Measurements from ENCODE around the gene CDH12. TPM values are rescaled to one million over a fixed set of nuclear protein-coding genes. Genes with fewer than 3 reads are reported as not detected.

The CDH12 gene
- polyA plus RNA-seq, 2 of the 4 experiments (the other 2 are of a cell fraction): 0.04 TPM; not detected in 1

DNA sequence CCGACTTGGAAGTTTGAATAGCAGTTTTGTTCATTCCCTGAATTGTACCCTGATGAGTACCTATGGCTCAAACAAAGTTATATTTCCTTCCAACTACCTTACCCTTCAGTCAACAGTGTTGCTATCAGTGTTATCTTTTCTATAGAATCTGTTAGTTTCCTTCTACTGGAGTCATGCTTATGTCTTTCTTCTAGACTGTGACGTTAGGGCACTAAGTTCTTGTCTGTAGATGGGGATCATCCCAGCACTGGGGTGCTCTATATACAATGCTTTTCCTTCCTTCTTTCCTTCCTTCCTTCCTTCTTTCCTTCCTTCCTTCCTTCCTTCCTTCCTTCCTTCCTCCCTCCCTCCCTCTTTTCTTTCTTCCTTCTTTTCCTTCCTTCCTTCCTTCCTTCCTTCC lies 973.0 kb downstream of the CDH12 start:
- WGBS (ENCODE audit: missing lambda C conversion rate): 5% methylated on average over 2 of the region's 2 CpGs
- TF ChIP-seq ZC3H11A (IDR thresholded peaks at IDR 0.05) (no peak), RAD21 (conservative IDR thresholded peaks at IDR 0.05 in 1 of 2, IDR thresholded peaks at IDR 0.05 in 1 of 2) (no peak), MYC (IDR thresholded peaks at IDR 0.05; ENCODE audit: borderline replicate concordance, low read length) (no peak), HOXB5 (CRISPR knock-in tag; IDR thresholded peaks at IDR 0.05) (no peak)
- TF ChIP-seq, protein P1, sequence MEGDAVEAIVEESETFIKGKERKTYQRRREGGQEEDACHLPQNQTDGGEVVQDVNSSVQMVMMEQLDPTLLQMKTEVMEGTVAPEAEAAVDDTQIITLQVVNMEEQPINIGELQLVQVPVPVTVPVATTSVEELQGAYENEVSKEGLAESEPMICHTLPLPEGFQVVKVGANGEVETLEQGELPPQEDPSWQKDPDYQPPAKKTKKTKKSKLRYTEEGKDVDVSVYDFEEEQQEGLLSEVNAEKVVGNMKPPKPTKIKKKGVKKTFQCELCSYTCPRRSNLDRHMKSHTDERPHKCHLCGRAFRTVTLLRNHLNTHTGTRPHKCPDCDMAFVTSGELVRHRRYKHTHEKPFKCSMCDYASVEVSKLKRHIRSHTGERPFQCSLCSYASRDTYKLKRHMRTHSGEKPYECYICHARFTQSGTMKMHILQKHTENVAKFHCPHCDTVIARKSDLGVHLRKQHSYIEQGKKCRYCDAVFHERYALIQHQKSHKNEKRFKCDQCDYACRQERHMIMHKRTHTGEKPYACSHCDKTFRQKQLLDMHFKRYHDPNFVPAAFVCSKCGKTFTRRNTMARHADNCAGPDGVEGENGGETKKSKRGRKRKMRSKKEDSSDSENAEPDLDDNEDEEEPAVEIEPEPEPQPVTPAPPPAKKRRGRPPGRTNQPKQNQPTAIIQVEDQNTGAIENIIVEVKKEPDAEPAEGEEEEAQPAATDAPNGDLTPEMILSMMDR (IDR thresholded peaks at IDR 0.05): no peak
- TF ChIP-seq, protein P2, sequence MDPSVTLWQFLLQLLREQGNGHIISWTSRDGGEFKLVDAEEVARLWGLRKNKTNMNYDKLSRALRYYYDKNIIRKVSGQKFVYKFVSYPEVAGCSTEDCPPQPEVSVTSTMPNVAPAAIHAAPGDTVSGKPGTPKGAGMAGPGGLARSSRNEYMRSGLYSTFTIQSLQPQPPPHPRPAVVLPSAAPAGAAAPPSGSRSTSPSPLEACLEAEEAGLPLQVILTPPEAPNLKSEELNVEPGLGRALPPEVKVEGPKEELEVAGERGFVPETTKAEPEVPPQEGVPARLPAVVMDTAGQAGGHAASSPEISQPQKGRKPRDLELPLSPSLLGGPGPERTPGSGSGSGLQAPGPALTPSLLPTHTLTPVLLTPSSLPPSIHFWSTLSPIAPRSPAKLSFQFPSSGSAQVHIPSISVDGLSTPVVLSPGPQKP (IDR thresholded peaks at IDR 0.05; ENCODE audit: low read depth, low read length): no peak
- DNase-seq (ENCODE audit: low read depth in 1 of 2, low spot score in 1 of 2): no peak
- no peaks in the 10 kb centered on the region for H3K9me3 ChIP-seq
- POLR2A ChIA-PET: no interaction called here
- H3K27ac ChIP-seq: no peak overlapping the region
- CTCF ChIA-PET: no interaction called here
- no peaks in the 10 kb centered on the region for H3K4me1 ChIP-seq
- no peak for ATAC-seq
- no peak for FAIRE-seq
- H3K4me2 ChIP-seq: no peak overlapping the region
- no peak overlapping the region for H3K4me3 ChIP-seq

DNA sequence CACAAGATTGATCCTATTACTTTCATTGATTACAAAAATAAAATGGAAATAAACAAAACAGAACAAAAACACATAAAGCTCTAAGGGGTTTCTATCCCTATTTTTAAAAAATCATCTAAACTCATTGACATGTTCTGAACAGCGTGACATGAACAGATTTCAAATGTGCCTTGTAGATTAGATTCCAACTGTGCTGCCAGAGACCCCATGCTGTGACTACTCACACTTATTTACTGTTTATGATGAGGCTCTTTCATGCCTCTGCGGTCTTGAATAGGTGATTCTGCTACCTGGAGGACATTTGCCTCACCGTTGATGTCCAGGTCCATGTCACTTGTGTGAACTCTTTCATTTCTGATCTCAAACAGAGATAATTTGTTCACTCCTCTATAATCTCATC lies 990.2 kb downstream of the CDH12 start:
- FAIRE-seq: no peak
- CTCF ChIA-PET: no interaction called here
- no peak for TF ChIP-seq FOXS1 (CRISPR knock-in tag; IDR thresholded peaks at IDR 0.05)
- TF ChIP-seq RFX5 (IDR thresholded peaks at IDR 0.05): no peak
- no peak for TF ChIP-seq EHF (CRISPR knock-in tag; IDR thresholded peaks at IDR 0.05)
- TF ChIP-seq JUN (IDR thresholded peaks at IDR 0.05): no peak
- no peak for TF ChIP-seq HOXB13 (CRISPR knock-in tag; IDR thresholded peaks at IDR 0.05; ENCODE audit: low read depth)
- TF ChIP-seq EHMT2 (IDR thresholded peaks at IDR 0.05; ENCODE audit: low read depth): no peak
- TF ChIP-seq ZNF302 (CRISPR knock-in tag; IDR thresholded peaks at IDR 0.05): no peak
- TF ChIP-seq PHF8 (IDR thresholded peaks at IDR 0.05; ENCODE audit: borderline replicate concordance, low read depth): no peak
- TF ChIP-seq GATA3 (IDR thresholded peaks at IDR 0.05; ENCODE audit: borderline replicate concordance): no peak
- TF ChIP-seq KDM5A (IDR thresholded peaks at IDR 0.05): no peak
- no peak for TF ChIP-seq MAFK (IDR thresholded peaks at IDR 0.05; ENCODE audit: partially characterized antibody)
- no peak for TF ChIP-seq MAZ (IDR thresholded peaks at IDR 0.05; ENCODE audit: borderline replicate concordance, low read depth, low read length)
- TF ChIP-seq, protein P1 (IDR thresholded peaks at IDR 0.05): no peak
- no peak for TF ChIP-seq MYC (IDR thresholded peaks at IDR 0.05; ENCODE audit: borderline replicate concordance, low read length)
- no peak for TF ChIP-seq NR3C1 (IDR thresholded peaks at IDR 0.05)
- TF ChIP-seq, protein P2 (IDR thresholded peaks at IDR 0.05; ENCODE audit: low read depth, low read length): no peak

More for the DNA sequence above, 990.2 kb downstream of the CDH12 start:
- WGBS (ENCODE audit: missing lambda C conversion rate): under 1% methylated on average over 3 of the region's 3 CpGs
- no peaks in the 10 kb centered on the region for H3K4me1 ChIP-seq
- H3K4me3 ChIP-seq: no peak overlapping the region
- no peak overlapping the region for H3K4me2 ChIP-seq
- no peak for DNase-seq (ENCODE audit: low read depth in 1 of 2, low spot score in 1 of 2)
- H3K9me3 ChIP-seq: no peaks in the 10 kb centered on the region
- no peak for ATAC-seq
- H3K27ac ChIP-seq: no peak overlapping the region
- POLR2A ChIA-PET: no interaction called here
